HG03469 (cell line): ENCODE results near the gene SLC38A1.
"Not testable (repeated sequence)": the region's sequence is repeated elsewhere in the genome, so short reads cannot be mapped to it uniquely, and the experiment has no call there.

ENCODE experiments used
- ATAC-seq: cut with Tn5 transposase; IDR thresholded peaks from one replicate; pipeline ENCODE4 v1.9.1; 2021; ENCODE audit warnings: mild to moderate bottlenecking, moderate library complexity, moderate number of reproducible peaks; ENCODE audit not compliant: unreplicated experiment

SLC38A1 gene

DNA sequence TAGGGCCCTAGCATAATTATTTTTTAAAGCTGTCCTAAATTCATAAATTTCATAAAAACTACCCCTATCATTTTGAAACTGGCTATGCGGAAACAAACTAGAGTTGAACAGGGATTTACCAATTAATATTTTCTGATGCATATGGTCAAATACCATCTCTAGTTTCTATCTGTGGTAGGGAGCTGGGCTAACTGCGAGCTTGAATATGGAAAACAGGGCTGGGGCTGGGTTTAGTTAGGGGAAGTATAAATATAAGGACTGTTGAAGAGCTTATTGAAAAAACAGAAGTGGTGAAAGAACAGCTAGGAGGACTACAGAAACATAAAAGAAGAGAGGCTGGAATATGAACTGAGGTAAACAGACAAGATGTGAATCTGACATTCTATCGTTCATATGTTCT is 91.8 kb downstream of the SLC38A1 start:
- ATAC-seq, result no peak

DNA sequence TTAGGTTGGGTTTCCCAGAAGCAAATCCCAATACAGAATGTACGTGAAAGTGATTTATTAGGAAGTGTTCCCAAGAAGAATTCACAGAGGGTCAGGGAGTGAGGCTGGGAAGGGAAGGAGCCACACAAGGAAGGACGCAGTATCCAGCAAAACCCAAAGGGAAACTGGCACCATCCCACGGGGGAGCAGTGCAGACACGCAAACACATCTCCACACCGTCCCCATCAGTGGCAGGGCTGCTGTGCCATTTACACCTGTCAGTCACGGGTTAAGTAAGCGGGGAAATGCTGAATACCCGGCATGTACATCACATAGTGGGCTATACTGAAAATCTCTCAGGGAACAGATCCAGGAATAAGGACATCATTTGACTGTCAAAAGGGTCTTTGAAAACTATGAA is 93.9 kb downstream of the SLC38A1 start:
- ATAC-seq, result no peak

DNA sequence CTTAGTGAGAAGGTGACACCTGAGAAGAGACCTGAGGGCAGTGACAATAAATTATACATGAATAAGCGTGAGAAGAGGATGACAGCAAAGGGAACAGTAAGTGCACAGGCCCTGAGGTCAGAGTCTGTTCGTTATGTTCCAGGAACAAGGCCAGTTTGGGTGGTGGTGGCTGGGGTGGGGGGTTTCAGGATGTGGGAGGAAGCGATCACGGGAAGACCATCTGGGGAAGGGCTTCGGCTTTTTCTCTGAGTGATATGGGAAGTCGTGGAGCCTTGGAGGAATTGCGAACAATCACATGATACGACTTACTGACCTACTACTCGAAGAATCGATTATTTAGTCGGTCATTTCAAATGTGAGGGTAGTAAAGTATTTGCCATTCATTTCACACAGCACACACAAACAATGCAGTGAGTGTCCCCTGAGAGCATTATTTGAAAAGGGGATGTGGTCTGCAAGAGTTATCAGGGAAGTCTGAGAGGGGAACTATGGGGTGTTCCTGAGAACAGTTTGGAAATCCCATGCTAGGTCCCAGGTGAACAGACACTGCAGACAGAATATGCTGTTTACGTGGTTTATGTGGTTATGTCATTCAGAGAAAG is 94.7 kb downstream of the SLC38A1 start:
- ATAC-seq, result no peak

DNA sequence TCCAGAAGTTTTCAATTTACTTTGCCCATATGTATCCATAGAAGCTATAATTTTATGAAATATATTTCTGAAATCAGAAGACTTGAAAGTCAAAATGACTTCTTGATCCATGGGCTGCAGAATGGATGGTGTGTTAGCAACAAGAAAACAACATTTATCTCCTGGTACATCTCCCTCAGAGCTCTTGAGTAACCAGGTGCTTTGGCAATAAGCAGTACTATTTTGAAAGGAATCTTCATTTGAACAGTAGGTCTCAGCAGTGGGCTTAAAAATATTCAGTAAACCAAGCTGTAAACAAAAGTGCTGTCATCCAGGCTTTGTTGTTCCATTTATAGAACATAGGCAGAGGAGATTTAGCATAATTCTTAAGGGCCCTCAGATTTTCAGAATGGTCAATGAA is 100.4 kb downstream of the SLC38A1 start:
- no peak for ATAC-seq

DNA sequence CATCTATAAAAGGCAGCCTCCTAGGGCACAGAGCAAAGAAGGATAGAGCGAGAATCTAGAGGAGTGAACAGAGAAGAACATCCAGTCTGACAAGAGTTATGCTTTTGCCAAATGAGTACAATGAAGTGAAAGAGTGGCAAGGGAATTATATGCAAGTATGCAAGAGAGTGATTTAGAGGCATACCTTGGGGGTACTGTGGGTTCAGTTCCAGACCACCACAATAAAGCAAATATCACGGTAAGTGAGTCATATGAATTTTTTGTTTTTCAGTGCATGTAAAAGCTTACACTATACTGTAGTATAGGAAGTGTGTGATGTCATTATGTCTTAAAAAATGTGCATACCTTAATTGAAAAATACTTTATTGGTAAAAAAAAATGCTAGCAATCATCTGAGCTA is 101.4 kb downstream of the SLC38A1 start:
- ATAC-seq, result no peak

DNA sequence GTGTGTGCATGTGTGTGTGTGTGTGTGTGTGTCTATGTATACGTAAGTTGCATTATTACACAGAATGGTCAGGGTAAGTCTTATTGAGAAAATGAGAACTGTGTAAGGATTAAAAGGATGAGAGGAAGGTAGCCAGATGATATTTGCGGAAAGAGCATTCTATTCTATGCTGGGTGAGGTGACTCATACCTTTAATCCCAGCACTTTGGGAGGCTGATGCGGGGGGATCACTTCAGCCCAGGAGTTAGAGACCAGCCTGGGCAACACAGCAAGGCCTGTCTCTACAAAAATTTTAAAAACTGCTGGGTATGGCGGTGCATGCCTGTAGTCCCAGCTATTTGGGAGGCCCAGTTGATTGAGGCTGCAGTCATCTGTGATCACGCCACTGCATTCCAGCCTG is 103.7 kb downstream of the SLC38A1 start:
- no peak for ATAC-seq

DNA sequence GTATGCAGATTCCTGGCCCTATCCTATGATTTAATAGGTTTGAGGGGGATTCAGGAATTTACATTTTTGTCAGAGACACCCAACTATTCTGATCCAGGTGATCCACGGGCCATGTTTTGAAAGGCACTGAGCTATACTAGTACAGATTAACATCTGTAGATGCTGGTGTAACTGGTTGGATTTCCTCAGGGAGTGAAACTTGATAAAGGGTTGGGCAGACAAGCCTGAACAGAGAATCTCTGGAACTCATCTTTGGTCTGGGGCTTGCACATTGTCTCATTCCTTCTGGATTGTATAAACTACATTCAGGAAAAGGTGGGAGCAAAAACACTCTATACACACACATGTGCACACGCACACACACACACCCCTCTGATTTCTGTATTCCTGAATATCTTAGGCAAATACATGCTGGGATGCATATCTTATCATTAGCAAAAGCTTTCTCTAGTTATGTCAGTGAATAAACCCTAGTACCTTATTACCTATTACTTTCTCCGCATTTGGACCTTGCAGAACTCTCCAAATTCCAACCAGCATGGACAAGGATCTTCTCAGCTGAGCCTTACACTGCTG is 104.6 kb downstream of the SLC38A1 start:
- no peak for ATAC-seq

DNA sequence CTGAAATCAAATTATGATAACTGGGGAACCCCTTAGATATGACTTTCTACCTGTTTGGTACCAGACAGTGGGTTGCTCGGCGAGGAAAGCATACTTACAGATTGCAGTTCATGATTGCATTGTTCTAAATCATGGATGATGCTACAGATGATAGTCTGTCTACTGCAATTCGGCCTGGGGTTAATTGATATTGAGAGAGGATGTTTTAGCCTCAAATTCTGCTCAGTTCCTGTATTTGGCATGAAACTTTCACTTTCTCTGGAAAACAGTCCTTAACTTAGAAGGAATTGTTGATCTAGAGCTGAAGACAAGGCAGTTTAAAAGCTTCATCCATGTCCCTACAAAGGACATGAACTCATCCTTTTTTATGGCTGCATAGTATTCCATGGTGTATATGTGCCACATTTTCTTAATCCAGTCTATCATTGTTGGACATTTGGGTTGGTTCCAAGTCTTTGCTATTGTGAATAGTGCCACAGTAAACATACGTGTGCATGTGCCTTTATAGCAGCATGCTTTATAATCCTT is 106.2 kb downstream of the SLC38A1 start:
- not testable (repeated sequence) for ATAC-seq

DNA sequence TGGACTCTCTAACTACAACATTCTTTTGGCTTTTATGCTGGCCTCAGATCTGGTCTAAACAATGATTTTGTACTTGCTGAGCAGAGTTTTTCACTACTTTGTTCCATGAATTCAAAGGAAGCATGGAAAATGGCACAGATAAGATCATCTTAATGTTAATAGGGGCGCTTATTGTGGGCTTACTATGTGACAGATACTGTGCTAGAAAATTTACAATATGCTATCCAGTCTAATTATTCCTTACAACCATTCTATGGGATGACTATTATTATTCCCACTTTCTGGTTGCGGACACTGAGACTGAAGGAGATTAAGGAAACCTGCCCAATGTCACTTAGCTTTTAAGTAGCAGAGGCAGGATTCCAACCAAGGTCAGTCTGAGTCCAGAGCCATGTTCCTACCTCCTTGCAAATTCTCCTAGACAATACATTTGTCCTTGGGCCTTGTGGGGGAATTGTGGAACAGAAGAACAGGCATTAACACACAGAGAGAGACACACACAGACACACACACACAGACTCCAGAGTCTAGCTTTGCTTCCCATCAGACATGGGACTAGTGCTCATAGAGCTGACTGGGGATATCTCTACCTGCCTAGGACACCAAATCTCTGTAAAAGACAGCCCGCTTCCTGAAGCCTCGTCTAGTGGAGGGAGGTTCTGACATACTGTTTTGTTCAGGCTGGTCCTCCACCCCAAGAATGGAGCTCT is 107.7 kb downstream of the SLC38A1 start:
- no peak for ATAC-seq

DNA sequence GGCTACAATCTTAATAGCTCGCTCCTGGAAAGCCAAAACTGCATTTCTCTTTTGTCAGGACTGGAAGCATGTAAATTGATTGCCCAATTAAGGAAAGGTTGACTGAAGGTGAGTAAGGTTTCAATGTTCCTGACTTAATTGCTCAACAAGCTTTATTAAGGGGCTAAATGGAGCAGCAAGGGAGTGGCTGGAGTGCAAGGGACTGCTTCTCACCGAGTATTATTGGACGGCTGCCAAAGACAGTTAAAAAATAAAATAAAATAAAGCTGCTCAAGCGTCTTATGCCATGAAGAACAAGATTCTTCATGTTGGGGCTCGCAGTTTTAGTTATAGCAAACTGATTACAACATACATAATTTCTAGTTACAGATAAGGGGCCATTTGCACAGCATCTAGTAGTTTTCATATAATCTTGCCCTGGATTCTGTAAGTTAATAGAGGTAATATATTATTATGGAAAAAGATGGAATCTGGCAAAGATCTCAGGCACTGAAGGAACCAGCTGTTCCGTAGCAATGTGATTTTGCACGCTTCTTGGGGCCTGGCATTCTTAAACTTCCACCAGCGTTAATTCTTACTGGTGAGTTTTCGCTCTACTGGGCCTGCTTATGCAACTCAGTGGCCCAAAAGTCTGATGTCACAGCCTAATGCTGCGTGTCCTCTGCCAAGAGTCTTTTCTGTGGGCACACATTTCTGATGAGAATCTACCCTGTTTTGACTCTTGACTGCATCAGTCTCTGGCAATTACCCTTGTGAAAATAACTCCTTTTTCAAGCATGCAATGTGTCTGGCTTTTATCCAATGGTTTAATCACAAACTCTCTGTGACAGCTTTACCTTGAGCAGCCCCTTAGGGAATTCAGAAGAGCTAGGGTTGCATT is 108.5 kb downstream of the SLC38A1 start:
- ATAC-seq, result no peak

DNA sequence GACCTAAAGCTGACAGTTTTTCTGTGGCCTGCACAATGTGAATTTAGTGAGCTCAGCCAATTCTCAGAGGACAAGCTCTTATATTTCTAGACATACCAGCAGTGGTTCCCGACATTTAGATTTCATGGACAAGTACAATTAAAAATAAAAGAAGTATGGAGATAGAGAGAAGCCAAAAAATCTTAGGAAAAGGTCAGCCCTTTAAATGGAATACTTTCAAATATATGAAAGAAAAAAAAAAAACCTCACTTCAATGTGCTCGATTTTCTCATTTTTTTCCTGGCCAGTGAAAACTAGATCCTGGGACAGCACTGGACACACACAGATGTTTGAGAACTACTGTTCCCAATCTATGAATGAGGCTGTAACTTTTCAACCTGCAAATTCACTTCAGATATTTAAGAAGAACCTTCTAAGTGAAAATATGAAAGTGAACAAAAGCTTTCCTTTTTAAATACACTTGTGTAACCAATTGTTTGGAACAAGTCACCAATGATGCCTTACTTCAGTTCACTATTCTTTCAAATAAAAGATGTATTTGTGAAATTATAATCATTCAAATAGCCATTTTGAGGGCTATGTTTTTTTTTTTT is 109.4 kb downstream of the SLC38A1 start:
- no peak for ATAC-seq

DNA sequence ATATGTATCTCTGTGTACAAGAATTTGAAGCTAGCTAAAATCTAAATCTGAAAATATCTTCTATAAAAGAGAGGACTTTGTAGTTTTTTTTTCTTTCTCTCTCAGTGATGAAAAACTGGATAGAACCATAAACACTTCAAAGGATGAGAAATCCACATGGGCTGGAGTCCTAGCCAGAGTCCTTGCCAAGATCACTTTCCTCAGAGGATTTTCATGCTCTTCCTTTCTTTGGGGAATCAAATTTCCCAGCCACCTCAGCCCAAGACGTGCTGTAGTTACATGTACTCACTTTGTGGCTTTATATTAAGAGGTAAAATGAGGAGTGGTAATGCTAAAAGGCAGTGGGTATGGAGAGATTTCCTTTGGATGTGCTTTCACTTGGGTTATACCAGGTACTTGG is 110.3 kb downstream of the SLC38A1 start:
- ATAC-seq, result no peak

DNA sequence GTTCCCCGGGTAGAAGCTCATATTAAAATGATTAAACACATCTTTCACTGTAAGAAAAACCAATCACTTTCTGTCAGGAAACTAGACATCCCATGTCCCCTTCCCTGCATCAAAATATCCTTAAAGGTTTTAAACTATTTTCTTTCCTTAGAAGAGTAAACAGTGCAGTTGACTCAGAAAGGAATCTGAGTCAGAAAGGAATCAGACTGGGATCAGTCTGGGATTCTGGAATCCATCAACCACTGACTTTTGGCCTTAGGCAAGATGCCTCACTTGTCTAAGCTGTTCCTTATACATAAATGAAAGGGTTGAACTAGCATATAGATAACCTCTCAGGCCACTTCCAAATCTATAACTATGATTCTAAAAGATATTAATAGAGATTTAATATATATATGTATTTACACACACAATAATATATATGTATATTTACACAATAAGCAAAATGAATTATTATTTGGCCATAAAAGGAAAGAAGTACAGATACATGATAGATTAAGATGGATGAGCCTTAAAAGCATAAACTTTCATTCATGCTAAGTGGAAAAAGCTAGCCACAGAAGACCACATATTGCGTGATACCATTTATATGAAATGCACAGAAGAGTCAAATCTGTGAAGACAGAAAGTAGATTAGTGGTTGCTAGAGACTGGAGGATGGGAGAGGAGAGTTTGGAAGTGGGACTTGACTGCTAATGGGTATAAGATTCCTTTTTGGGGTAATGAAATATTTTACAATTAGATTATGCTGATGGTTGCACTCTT is 114.4 kb downstream of the SLC38A1 start:
- ATAC-seq, result no peak

DNA sequence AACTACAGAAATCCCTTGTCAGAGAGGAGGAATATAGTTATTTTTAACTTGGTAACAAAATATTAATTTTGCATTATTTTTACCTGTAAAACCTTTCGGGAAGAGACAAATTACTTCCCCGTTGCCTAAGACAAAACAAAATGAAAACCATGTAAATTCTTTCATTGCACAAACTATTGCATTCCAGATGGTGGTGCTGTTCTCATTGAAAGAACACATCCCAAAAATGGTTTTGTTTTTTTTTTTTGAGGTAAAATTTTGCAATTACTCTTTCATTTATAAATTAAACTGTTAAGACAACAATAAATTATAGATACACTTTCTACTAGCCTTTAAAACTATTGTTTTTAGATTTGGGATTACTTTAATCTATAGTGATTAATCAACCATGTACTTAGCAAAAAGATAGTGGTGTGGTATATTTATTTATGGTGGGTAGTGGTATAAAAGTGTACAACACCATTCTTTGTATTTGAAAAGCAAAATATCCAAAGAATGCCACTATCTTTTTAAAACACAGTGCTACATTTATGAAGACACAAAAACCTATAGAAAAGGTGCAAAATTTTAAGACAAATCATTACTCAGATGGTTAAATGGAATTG is 115.5 kb downstream of the SLC38A1 start:
- ATAC-seq, result no peak

DNA sequence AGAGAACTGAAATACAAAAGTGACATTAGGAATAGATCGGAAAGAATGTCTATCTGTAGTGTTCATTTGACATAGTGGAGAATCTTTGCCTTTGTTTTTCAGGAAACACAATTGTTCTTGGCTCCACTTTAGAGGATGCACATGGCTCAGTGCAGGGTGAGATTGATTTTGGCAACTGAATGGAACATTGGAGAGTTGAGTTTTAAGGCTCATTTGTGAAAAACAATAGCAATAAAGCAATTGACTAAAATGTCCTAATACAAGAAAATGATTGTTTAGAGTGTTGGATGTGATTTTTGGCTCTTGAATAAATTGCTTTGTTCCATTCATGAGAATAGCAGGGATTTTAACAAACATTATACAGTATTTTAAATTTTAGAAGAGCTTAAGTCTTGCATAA is 116.4 kb downstream of the SLC38A1 start:
- no peak for ATAC-seq

DNA sequence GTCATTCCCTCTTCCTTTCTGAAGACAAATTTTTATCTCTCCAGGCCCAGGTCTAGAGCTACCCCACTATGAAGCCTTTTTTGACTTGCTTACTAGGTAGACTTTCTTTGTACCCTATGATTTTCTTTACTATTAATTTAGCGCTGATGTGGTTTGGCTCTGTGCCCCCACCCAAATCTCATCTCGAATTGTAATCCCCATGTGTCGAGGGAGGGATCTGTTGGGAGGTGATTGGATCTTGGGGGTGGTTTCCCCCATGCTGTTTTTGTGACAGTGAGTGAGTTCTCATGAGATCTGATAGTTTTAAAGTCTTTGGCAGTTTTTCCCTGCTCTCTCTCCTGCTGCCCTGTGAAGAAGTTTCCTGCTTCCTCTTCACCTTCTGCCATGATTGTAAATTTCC is 118.1 kb downstream of the SLC38A1 start:
- no peak for ATAC-seq

DNA sequence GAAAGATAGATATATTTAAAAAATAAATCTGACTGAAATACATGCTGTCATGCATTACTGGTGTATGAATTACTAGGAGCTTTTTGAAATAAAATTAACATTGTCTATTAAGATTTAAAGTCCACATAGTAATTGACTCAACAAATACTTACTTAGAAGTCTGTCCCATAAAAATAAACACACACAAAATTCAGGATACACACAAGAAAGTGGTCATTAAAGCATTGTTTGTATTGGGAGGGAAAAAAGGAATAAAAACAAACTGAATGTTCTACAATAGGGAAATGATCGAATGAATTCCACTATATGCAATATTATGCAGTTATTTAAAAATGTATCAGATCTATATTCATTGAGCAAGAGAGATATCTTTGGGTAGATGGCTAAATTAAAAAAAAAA is 118.9 kb downstream of the SLC38A1 start:
- no peak for ATAC-seq

DNA sequence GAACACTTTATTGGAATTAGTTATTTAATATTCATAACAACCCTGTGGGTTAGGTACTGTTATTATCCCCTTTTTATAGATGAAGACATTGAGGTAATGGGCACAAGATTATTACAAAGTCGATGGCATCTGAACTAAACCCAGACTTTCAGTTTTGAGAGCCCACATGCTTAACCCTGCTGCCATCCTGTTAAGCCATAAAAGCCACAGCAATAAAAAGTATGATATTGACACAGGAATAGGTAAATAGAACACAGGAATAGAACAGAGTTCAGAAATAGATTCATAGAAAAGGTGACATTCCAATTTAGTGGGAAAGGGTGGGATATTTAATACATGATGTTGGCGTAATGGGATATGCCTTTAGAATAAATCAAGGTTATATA is 119.8 kb downstream of the SLC38A1 start:
- no peak for ATAC-seq

DNA sequence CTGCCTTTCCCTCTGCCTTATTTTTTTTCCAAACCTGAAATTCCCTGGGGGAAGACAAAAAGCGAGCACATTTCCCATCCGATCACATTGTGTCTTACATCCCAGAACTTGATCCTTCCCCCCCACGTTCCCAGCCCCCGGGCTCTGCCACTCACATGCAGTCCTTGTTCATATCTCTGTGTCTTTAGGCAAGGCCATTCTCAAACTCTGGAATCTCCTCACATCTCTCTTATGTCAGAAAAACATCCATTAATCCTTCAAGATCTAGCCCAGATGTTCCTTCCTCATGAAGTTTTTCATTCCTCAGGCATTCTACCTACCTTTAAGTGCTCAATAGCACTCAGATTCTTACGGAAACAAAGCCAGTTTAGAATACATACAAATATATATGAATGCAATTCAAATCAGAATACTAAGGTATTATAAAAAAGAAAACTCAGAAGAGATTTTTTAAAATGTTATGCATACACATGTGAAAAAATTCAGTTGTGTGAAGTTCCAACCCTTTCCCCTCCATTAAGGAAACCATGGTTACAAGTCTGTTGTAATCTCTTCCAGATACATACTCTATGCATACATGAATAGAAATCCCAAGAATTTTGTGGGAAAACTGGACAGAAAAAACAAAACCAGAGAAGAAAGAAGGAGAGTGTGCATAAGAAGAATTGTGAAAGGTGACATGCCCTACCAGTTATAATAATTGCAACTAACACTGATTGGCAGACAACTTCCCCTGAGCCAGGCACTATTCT is 120.3 kb downstream of the SLC38A1 start:
- ATAC-seq, result no peak
